OCI-M2 (cell line): ENCODE measurements around the gene HTATIP2.
"Not testable (repeated sequence)": the region's sequence is repeated elsewhere in the genome, so short reads cannot be mapped to it uniquely, and the experiment has no call there.

Source experiments
- DNase-seq: peaks from one replicate; lab custom pipeline; 2025; ENCODE audit not compliant: unreplicated experiment; lab: John Stamatoyannopoulos, UW

The HTATIP2 gene

DNA sequence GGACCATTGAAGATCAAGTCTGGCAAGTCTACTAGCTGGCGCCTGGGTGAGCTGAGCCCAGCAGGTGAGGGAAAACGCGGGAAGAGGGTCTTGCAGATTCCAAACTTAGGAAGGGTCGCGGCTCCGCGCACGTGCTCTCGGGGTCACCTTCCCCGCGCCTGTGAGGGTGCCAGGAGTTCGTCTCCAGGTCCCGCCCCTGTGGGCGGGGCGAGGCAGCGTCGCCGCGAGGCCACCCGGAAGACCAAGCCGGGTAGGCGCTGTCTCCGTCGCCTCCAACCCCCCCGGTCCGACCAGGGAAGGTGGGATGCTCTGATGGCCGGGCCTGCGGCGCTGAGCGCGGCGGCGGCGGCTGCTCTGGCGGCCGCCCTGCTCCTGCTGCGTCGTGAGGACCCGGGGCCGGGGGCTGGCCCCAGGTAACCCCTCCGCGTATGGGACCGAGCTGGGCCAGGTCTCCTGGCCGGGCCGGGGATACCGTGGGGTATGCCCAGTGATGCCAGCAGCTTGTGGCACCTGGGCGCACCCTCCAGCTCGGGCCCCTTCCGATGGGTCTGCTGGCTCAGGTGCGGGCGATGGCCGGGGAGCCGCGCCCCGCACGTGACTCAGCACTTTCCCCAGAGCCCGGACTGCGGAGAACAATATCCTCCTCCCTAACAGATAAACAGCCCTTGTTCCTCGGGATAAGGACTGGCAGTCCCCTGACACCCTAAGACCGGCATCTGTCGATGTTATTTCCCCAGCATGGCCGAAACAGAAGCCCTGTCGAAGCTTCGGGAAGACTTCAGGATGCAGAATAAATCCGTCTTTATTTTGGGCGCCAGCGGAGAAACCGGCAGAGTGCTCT lies at the start of gene HTATIP2:
Gene HTATIP2 (plus strand): TSS at position 215 of the 841 bp plus-strand sequence. CDS start 524 bp downstream, at position 739.
- DNase-seq, result no peak

GRCh38 chr11:20315800-20316199 lies 47.7 kb upstream of the HTATIP2 start:
- DNase-seq, result no peak

- DNase-seq, result no peak
Measured at GRCh38 chr11:20321177-20321576, 42.3 kb upstream of the HTATIP2 start.

DNA sequence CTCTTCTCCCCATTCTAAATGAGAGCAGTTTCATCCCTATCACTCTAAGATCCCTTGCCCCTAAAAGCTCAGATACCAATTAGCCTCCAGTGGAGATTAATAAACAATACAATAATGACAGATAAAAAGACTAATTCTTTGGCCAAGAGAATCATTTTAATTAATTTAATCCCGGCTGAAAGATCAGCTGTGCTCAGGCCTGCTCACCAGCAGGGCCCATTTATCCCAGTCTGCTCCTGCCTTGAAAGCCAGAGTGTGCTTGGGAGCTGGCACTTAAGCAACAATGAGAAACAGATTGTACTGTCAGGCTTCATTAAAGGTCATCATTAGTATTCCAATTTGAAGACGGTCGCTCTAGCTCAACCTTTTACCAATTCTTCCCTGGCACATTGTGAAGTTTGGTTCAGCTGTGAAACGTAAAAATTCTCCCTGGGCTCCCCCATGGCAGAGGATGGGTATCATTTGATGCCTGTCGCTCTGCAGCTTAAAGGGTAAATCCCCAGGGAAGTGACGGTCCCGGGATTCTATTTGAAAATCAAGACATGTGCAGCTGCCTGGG lies 36.1 kb upstream of the HTATIP2 start:
- DNase-seq, result no peak

DNA sequence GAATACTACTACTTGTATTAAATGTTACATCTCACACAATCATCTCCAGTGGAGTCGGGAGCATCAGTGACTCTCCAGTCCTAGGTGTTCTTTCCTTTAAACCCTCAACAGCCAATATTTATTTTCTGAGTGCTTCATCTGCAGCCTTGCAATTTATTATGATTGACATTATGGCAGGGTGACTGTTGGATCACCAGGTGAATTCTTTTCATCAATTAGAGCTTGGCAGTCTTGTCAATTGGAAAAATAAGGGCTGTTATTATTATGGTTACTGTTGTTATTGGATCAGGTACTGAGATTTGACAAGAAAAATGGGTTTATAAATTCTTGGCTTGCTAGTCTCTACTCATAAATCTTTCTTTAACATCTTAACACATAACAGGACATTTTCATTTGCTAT lies 27.5 kb upstream of the HTATIP2 start:
- no peak for DNase-seq

GRCh38 chr11:20337526-20338154 lies 25.9 kb upstream of the HTATIP2 start:
- no peak for DNase-seq

- DNase-seq, result no peak
Measured at GRCh38 chr11:20342347-20343141, 21.0 kb upstream of the HTATIP2 start.

- DNase-seq, result no peak
Measured at GRCh38 chr11:20351136-20351535, 12.4 kb upstream of the HTATIP2 start.

- no peak for DNase-seq
Measured at GRCh38 chr11:20351751-20352262, 11.7 kb upstream of the HTATIP2 start.

DNA sequence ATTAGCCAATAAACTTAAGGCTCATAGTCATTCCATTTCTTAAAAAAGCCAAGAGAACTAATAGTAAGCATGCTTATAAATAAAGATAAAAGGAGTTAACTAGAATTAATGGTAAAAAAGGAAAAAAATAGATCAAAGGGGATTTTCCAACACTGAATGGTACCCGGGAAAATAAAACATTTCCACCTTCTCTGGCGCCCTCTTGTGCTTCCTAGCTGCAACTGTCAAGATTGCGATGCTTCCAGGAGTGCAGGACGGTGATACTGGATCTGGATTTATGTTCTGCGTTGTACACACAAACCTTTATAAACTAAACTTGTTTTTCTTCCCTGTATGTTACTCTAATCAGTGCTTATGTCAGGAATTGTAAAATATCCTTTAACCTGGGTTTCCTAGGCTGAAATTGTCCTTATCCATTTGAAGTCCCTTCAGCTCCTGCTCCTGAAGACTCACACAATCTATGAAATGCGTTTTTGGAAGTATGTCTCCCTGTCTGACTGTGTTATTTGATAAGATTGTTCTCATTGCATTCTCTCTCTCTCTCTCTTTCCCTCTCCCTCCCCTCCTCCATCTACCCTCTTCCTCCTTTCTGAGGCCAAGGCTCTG lies 9.6 kb upstream of the HTATIP2 start:
- no peak for DNase-seq

DNA sequence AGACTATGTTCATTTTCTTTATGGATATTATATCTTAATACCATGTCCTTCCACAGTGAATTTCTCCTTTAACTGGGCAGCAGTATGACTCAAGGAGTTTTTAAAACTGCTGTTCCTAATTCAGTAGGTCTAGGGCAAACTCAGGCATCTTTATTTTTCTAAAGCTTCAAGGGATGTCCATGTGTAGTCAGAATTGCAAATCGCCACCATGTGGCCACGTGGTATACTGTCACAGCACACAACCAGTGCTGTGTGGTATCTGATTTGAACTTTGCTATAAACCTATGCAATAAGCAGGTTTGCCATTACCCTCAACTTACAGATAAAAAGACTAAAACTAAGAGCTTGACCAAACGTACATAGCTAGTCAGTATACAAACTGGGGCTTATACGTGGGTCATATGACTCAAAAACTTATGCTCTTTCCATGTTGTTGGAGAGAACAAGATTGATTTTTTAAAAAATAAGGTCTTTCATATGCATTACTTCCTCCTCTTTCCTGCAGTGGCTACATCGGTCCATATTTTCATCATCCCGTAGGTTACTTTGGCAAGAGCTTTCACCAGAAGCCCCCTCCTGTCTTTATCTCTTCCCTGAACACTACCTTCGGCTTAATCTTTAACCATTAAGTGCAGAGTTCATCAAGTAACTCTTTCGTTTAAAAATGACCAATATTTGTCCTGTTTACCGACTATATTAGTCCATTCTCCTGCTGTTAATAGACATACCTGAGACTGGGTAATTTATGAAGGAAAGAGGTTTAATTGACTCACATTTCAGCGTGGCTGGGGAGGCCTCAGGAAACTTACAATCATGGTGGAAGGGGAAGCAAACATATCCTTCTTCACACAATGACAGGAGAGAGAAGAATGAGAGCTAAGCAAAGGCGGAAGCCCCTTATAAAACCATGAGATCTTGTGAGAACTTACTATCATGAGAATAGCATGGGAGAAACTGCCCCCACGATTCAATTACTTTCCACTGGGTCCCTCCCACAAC lies 8.0 kb upstream of the HTATIP2 start:
- DNase-seq, result no peak

DNA sequence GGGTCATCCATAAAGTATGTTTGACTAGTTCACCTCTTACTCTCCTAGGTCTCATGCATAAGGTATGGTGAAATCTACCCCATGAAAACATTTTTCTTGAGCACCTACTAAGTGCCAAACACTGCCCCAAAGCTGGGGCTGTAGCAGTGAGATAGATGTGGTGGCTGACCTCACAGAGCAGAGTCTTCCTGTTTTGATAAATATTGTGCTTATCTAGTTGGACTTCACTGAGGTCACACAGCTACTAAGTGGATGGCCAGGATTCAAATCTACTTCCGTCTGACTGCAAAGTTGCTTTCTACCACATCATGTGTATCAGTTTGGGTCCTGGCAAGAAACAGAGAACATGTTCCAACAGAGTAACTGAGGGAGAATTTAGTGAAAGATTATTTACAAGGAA lies 6.4 kb upstream of the HTATIP2 start:
- DNase-seq, result no peak

DNA sequence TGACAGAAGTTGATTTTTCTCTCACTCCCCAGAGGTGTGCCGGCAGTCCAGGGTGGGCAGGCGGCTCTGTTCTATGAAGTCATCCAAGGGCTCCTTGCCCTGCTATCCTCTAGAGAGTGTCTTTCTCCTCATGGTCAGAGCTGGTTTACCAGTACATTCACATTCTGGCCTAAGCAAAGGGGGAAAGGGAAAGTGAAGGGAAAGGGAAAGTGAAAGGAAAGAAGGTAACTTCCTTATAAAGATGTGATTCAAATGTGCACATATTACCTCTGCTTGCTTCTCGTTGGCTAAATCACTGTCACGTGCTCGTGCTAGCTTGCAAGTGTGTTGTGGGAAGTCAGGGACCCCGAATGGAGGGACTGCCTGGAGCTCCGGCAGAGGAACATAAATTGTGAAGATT lies 2.9 kb upstream of the HTATIP2 start:
- DNase-seq, result no peak

DNA sequence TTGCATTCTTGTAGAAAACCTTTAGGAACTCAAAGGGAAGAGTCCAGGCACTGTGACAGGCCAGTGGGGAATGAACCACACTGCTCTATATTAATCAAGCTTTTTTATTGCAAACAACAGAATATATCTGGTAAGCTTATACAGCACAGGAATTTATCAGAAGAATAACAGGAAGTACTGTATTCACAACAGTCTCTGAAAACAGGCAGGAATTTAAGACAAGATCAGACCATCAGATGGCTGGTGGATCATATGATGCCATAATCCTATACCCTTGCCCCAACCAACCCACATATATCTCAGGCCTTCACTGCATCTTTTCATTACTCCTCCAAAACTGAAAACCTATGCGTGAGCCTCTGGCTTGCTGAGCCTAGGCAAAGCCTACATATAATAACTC lies 1.0 kb upstream of the HTATIP2 start:
- no peak for DNase-seq

GRCh38 chr11:20363149-20363499 lies 390 bp upstream of the HTATIP2 start:
- DNase-seq, result no peak

DNA sequence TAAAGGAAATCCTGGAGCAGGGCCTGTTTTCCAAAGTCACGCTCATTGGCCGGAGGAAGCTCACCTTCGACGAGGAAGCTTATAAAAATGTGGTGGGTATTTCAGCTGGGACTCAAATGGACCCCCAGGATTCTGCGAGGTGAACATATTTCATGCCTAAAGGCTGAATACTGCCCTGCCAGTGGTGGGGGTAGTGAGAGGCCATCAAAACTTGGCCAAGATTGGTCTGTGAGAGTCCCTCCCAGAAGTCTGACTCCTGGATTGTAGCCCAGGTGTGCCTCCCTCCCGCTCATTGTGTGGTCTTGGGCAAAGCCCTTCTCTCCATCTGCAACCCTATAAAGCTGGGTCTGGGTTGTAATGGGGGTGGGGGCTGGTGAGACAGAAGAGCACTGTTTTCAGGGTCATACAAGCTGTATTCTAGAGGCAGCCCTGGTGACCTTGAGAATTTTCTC lies 853 bp downstream of the HTATIP2 start:
- no peak for DNase-seq

GRCh38 chr11:20365465-20365864 lies 2.0 kb downstream of the HTATIP2 start:
- not testable (repeated sequence) for DNase-seq

GRCh38 chr11:20367313-20367948 lies 3.9 kb downstream of the HTATIP2 start:
- DNase-seq, result no peak

DNA sequence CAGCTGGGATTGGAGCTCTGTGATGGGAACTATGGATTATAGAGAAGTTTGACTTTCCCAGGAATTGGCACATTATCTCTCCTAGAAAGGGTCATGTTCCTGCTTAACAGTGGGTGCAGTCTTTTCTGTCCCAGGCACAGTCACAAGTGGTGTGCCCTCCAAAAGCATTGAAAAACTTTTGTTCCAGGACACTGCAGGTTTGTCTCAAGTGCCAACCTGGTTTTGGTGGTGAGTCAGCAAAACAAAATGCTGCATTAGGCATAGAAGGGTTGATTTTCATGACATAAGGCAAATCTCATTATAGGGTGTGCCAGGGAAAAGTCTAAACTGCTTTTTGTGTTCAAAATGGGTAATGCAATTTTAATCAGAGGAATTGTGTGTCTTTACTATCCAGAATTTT lies 4.9 kb downstream of the HTATIP2 start:
- DNase-seq, result no peak
